Activated naive CD4-positive, alpha-beta T cell treated with anti-CD3 and anti-CD28 coated beads, Interleukin-2, amount 50 U/mL, for 72 hours (primary cell): ENCODE results near the gene SPATA2L. TPM values are rescaled to one million over a fixed set of nuclear protein-coding genes. Genes with fewer than 3 reads are reported as not detected.
"Not testable (repeated sequence)": the region's sequence is repeated elsewhere in the genome, so short reads cannot be mapped to it uniquely, and the experiment has no call there.

Experiments used
- ATAC-seq, 2 donors: fragments of 150-1000 bp; cut with Tn5 transposase; 2 replicates each; pipeline ENCODE4 v1.10.0; 2021; ENCODE audit warnings: mild to moderate bottlenecking in 2 of 2, moderate library complexity in 2 of 2
- DNase-seq, 2 donors: peaks; one replicate each; pipeline ENCODE4 v3.0.0; 2021 to 2022; ENCODE audit warnings: low spot score in 2 of 2
- H3K27ac Mint-ChIP-seq, 2 donors: one replicate each; pipeline ENCODE4 v1.8.0; 2022; ENCODE audit warnings: mild to moderate bottlenecking in 2 of 2, mixed read lengths in 2 of 2
- H3K36me3 Mint-ChIP-seq, 2 donors: one replicate each; pipeline ENCODE4 v1.8.0; 2022; ENCODE audit warnings: mixed read lengths in 2 of 2
- H3K9me3 Mint-ChIP-seq, 2 donors: one replicate each; pipeline ENCODE4 v1.8.0; 2022; ENCODE audit warnings: mixed read lengths in 2 of 2
- total RNA-seq, 2 donors: library from RNA; stranded (reverse); gene quantifications; one replicate each; pipeline ENCODE4 v1.2.3, GENCODE V29; 2022

SPATA2L gene
- total RNA-seq, 2 donors from 2014 or later, result 1.3 to 7.0 TPM

DNA sequence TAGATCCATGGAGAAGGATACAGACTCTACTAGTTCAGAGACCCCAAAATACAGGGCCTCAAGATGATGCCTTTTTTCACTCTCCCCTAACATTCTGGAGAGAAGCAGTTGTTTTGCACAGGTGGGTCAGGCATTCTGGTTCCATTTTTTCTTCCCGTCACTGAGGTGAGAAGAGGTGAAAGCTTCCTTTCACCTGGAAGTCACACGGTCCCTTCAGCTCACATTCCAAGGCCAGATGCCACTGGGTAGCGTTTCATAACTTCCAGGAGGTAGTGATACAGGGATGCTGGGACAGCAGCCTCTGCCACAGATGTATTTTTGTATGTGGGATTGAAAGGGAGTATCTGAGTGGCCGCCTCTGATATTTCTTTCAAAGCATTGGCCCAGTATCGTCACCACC, 13.1 kb downstream of the SPATA2L start:
- Mint-ChIP-seq H3K27ac (no peak overlapping the region), H3K36me3 (peaks cover 19 to 26% of the 10 kb centered on the region in 2 donors), H3K9me3 (no peaks in the 10 kb centered on the region)
- DNase-seq (no peak), ATAC-seq (no peak)

GRCh38 chr16:89687092-89687940, 14.2 kb downstream of the SPATA2L start:
- H3K36me3 Mint-ChIP-seq, result peaks cover 19 to 23% of the 10 kb centered on the region in 2 donors
- peak; percentile 30 to 64 for ATAC-seq
- DNase-seq, result no peak
- peak overlapping the region; percentile 90 to 91 for H3K27ac Mint-ChIP-seq
- no peaks in the 10 kb centered on the region for H3K9me3 Mint-ChIP-seq

DNA sequence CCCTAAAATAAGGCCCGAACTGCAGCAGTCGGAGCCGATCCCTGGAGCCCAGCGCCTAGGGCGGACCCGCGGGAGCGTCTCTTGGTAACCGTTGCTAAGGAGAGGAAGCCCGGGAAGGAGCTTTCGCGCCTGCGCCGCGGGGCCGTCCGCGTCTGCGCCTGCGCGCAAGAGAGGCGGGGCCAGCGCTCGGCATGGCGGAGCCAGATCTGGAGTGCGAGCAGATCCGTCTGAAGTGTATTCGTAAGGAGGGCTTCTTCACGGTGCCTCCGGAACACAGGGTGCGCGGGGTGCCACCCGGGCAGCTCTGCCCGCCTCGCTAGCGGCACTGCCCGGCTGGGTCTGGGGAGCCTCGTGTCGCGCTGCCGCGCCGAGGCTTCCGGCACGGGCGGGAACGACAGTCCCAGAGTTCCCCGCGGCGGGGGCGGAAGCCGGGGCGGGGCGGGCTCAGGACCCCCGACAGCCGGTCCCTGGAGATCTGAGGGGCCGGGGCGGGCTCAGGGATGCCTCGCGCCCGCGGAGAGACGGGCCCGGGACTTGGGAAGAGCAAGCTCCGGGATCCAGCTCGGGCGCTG, 14.9 kb downstream of the SPATA2L start, which contains the start of gene CDK10:
TSS of gene CDK10 (plus strand) at position 170 of the 572 bp plus-strand sequence. CDS start at position 192, 22 bp downstream.
- Mint-ChIP-seq H3K27ac (peak within 1 kb of the TSS; percentile 90 to 91), H3K9me3 (no peaks in the 10 kb centered on the region), H3K36me3 (peaks cover 19 to 23% of the 10 kb centered on the region in 2 donors)
- peak; percentile 94 to 98 for DNase-seq
- peak; percentile 88 to 92 for ATAC-seq

GRCh38 chr16:89685916-89686315, 15.6 kb downstream of the SPATA2L start:
- peaks cover 19 to 23% of the 10 kb centered on the region in 2 donors for H3K36me3 Mint-ChIP-seq
- ATAC-seq, result no peak
- no peaks in the 10 kb centered on the region for H3K9me3 Mint-ChIP-seq
- DNase-seq, result no peak
- peak overlapping the region in 1 of 2 donors; percentile 90 for H3K27ac Mint-ChIP-seq

DNA sequence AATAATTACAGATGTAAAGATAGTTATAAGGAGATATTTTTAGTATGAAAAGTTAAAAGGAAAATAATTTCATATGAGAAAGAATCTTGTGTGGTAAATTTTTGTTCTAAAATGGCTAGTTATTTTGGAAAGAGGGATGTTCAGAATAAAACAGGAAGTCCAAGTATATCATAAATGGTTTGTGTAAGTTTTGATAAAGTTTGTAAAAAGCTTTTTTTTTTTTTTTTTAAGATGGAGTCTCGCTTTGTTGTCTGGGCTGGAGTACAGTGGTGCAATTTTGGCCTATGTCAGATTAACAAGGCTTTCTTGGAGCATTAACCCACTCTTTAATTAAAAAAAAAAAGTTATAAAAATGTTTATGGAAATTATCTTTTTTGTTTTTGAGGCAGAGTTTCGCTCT, 23.2 kb downstream of the SPATA2L start:
- ATAC-seq, result no peak
- no peak overlapping the region for H3K27ac Mint-ChIP-seq
- DNase-seq, result no peak
- H3K36me3 Mint-ChIP-seq, result no peaks in the 10 kb centered on the region
- no peaks in the 10 kb centered on the region for H3K9me3 Mint-ChIP-seq

DNA sequence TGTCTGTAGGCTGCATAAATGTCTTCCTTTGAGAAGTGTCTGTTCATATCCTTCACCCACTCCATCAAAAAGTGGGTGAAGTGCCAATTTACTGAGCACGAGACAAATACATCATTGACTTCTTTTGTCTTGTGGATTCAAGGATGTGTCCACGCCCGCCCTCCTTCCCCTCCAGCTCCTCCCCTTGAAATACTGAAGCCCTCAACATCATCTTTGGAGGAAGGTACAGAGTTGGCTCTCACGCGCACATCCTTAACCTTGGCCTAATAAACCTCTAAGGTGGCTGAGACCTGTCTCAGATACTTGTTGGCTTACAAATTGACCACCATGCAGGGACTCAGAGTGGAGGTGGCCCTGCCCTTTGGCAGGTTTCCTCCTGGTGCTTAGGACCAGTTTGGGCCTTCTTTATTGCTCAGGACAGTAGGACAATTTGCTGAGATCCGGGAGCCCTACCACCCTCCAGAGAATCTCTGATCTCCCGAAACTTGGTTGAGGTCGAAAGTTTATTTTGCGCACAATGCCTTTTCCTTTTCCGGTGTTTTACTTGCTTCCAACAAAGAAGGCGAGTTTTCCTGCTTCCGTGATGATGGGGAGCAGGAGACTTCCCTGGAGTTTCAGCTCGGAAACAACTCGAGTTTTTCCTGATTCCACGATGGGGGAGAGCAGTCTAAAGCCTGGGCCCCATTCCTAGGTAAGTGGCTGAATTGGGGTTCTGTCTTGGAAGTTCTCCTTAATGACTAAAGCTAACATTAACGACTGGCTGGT, 29.1 kb downstream of the SPATA2L start:
- Mint-ChIP-seq H3K36me3 (no peaks in the 10 kb centered on the region), H3K27ac (no peak overlapping the region), H3K9me3 (no peaks in the 10 kb centered on the region)
- DNase-seq (no peak), ATAC-seq (no peak)

DNA sequence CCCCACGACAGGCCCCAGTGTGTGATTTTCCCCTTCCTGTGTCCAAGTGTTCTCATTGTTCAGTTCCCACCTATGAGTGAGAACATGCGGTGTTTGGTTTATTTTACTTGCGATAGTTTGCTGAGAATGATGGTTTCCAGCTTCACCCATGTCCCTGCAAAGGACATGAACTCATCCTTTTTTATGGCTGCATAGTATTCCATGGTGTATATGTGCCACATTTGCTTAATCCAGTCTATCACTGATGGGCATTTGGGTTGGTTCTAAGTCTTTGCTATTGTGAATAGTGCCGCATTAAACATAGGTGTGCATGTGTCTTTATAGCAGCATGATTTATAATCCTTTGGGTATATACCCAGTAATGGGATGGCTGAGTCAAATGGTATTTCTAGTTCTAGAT, 29.9 kb downstream of the SPATA2L start:
- not testable (repeated sequence) for H3K36me3 Mint-ChIP-seq, H3K27ac Mint-ChIP-seq, H3K9me3 Mint-ChIP-seq, ATAC-seq, DNase-seq

GRCh38 chr16:89670496-89671431, 30.7 kb downstream of the SPATA2L start:
- DNase-seq, result no peak
- no peaks in the 10 kb centered on the region for H3K9me3 Mint-ChIP-seq
- ATAC-seq, result peak in 1 of 2 donors; percentile 33
- peaks cover 0 to 8% of the 10 kb centered on the region in 2 donors for H3K36me3 Mint-ChIP-seq
- H3K27ac Mint-ChIP-seq, result peak overlapping the region in 1 of 2 donors; percentile 22

- no peaks in the 10 kb centered on the region for H3K9me3 Mint-ChIP-seq
- H3K27ac Mint-ChIP-seq, result no peak overlapping the region
- H3K36me3 Mint-ChIP-seq, result peaks cover 0 to 8% of the 10 kb centered on the region in 2 donors
- ATAC-seq (no peak), DNase-seq (no peak)
Measured at GRCh38 chr16:89669755-89670154, 31.8 kb downstream of the SPATA2L start.

DNA sequence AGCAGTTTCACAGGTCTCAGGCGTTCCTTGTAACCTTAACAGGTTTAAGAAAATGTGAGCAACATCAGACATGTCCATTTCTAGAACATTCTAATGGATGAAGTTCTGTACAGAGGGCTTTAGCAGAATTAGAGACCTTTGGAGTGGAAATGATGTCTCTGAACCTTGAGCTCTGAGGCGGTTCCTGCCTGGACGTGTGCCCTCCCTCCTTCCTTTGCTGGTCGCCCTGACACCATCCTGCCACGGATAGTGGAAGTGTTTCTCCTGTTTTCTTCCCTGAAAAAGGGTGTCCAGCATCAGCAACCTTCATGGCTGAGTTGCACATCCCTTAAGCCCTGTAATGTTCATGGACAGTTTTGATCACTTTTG, 32.7 kb downstream of the SPATA2L start:
- no peak for DNase-seq
- peak in 1 of 2 donors; percentile 22 for ATAC-seq
- Mint-ChIP-seq H3K27ac (no peak overlapping the region), H3K36me3 (peaks cover 0 to 8% of the 10 kb centered on the region in 2 donors), H3K9me3 (no peaks in the 10 kb centered on the region)

- H3K36me3 Mint-ChIP-seq, result peaks cover 0 to 8% of the 10 kb centered on the region in 2 donors
- no peak for DNase-seq
- H3K27ac Mint-ChIP-seq, result peak overlapping the region in 1 of 2 donors; percentile 49
- ATAC-seq, result no peak
- no peaks in the 10 kb centered on the region for H3K9me3 Mint-ChIP-seq
Measured at GRCh38 chr16:89667633-89668032, 33.9 kb downstream of the SPATA2L start.

DNA sequence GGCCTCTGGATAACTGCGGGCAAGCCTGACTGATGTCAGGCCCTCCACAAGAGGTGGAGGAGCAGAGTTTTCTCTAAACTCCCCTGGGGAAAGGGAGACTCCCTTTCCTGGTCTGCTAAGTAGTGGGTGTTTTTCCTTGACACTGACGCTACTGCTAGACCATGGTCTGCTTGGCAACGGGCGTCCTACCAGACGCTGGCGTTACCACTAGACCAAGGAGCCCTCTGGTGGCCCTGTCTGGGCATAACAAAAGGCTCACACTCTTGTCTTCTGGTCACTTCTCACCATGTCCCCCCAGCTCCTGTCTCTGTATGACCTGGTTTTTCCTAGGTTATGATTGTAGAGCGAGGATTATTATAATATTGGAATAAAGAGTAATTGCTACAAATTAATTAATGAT, 34.5 kb downstream of the SPATA2L start:
- H3K9me3 Mint-ChIP-seq, result not testable (repeated sequence)

GRCh38 chr16:89664238-89664637, 37.3 kb downstream of the SPATA2L start:
- Mint-ChIP-seq H3K27ac (peak overlapping the region in 1 of 2 donors; percentile 33), H3K36me3 (peaks cover 19 to 36% of the 10 kb centered on the region in 2 donors)
- ATAC-seq, DNase-seq, H3K9me3 Mint-ChIP-seq: not testable (repeated sequence)

More for the DNA sequence above, 34.5 kb downstream of the SPATA2L start:
- H3K27ac Mint-ChIP-seq, DNase-seq, ATAC-seq: not testable (repeated sequence)
- peaks cover 0 to 13% of the 10 kb centered on the region in 2 donors for H3K36me3 Mint-ChIP-seq

DNA sequence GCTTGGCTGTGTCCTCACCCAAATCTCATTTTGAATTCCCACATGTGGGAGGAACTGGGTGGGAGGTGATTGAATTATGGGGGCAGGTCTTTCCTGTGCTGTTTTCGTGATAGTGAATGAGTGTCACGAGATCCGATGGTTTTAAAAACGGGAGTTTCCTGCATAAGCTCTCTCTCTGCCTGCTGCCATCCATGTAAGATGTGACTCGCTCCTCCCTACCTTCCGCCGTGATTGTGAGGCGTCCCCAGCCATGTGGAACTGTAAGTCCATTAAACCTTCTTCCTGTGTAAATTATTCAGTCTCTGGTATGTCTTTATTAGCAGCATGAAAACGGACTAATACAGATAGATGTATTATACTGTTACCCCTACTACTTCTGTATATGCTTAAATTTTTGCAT, 40.3 kb downstream of the SPATA2L start:
- DNase-seq, result no peak
- no peaks in the 10 kb centered on the region for H3K9me3 Mint-ChIP-seq
- ATAC-seq, result no peak
- peaks cover 31 to 42% of the 10 kb centered on the region in 2 donors for H3K36me3 Mint-ChIP-seq
- H3K27ac Mint-ChIP-seq, result no peak overlapping the region

DNA sequence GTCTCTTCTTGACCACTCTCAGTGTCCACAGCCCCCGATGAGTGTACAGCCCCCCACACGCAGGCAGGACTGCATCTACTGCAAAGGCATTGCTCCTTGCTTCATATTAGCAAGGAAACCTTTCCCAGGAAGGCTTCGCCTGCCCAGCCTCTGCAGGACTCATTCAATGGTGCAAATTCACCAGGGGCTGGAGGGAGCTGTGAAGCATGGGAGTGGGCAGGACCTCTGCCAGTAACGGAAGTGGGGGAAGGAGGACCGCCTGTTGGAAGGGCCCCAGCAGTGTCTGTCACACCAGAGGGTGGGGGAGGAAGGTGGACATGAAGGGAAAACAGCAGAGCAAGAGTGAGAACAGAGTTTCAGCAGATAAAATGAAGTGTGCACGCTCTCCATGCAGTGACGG, 41.4 kb downstream of the SPATA2L start:
- Mint-ChIP-seq H3K36me3 (peaks cover 31 to 40% of the 10 kb centered on the region in 2 donors), H3K27ac (peak overlapping the region in 1 of 2 donors; percentile 44), H3K9me3 (no peaks in the 10 kb centered on the region)
- ATAC-seq (no peak), DNase-seq (no peak)
